Hippocampal formation (tissue), 2 donors: ENCODE results near the gene BCKDHB.
A peak's percentile ranks its signal among the peaks of the same experiment; 100 is the strongest.

Experiments
- DNase-seq, 2 donors: peaks; one replicate each; lab custom pipeline; 2025; lab: John Stamatoyannopoulos, UW

Gene BCKDHB

GRCh38 chr6:80331522-80331921 is 225.1 kb downstream of the BCKDHB start:
- no peak for DNase-seq

GRCh38 chr6:80331974-80332373 is 225.5 kb downstream of the BCKDHB start:
- no peak for DNase-seq

GRCh38 chr6:80333342-80333741 is 226.9 kb downstream of the BCKDHB start:
- DNase-seq, result no peak

GRCh38 chr6:80335121-80335531 is 228.7 kb downstream of the BCKDHB start:
- DNase-seq, result no peak

- DNase-seq, result no peak
Measured at GRCh38 chr6:80336911-80337310, 230.4 kb downstream of the BCKDHB start.

GRCh38 chr6:80338201-80338836 is 231.8 kb downstream of the BCKDHB start:
- DNase-seq, result peak in 1 of 2 donors; percentile 6

- DNase-seq, result no peak
Measured at GRCh38 chr6:80339421-80339820, 232.9 kb downstream of the BCKDHB start.

- DNase-seq, result no peak
Measured at GRCh38 chr6:80340280-80340679, 233.8 kb downstream of the BCKDHB start.

GRCh38 chr6:80340686-80341085 is 234.2 kb downstream of the BCKDHB start:
- no peak for DNase-seq

- DNase-seq, result no peak
Measured at GRCh38 chr6:80341330-80341729, 234.9 kb downstream of the BCKDHB start.

GRCh38 chr6:80343511-80343910 is 237.0 kb downstream of the BCKDHB start:
- no peak for DNase-seq

GRCh38 chr6:80347101-80347500 is 240.6 kb downstream of the BCKDHB start:
- DNase-seq, result no peak

GRCh38 chr6:80348263-80348662 is 241.8 kb downstream of the BCKDHB start:
- DNase-seq, result no peak

- DNase-seq, result no peak
Measured at GRCh38 chr6:80356000-80356399, 249.5 kb downstream of the BCKDHB start.

- no peak for DNase-seq
Measured at GRCh38 chr6:80356545-80356944, 250.1 kb downstream of the BCKDHB start.

GRCh38 chr6:80357081-80357480 is 250.6 kb downstream of the BCKDHB start:
- DNase-seq, result no peak

- DNase-seq, result no peak
Measured at GRCh38 chr6:80357674-80358073, 251.2 kb downstream of the BCKDHB start.

- no peak for DNase-seq
Measured at GRCh38 chr6:80363501-80364122, 257.1 kb downstream of the BCKDHB start.

- no peak for DNase-seq
Measured at GRCh38 chr6:80364149-80364548, 257.7 kb downstream of the BCKDHB start.

GRCh38 chr6:80366051-80366450 is 259.6 kb downstream of the BCKDHB start:
- no peak for DNase-seq

- DNase-seq, result no peak
Measured at GRCh38 chr6:80366714-80367113, 260.2 kb downstream of the BCKDHB start.

- DNase-seq, result no peak
Measured at GRCh38 chr6:80376411-80376810, 269.9 kb downstream of the BCKDHB start.

GRCh38 chr6:80380566-80380965 is 274.1 kb downstream of the BCKDHB start:
- no peak for DNase-seq

- no peak for DNase-seq
Measured at GRCh38 chr6:80382811-80383210, 276.3 kb downstream of the BCKDHB start.
